OCI-M1 (cell line): Measurements from ENCODE around the gene DNAH7.
A peak's percentile ranks its signal among the peaks of the same experiment; 100 is the strongest.
"Not testable (repeated sequence)": the region's sequence is repeated elsewhere in the genome, so short reads cannot be mapped to it uniquely, and the experiment has no call there.

Experiments
- DNase-seq: peaks from one replicate; lab custom pipeline; 2025; lab: John Stamatoyannopoulos, UW

Gene DNAH7

DNA sequence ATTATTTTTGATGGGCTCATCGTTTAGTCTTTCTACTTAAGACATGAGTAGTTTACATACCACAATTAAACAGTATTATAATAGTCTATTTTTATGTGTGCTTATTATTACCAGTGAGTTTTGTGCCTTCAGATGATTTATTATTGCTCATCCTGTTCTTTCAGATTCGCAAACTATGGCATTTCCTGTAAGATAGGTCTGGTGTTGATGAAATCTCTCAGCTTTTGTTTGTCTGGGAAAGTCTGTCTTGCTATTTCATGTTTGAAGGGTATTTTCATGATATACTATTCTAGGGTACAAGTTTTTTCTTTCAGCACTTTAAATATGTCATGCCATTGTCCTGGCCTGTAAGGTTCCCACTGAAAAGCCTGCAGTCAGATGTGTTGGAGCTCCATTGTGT lies 101.3 kb downstream of the DNAH7 start:
- DNase-seq: no peak

DNA sequence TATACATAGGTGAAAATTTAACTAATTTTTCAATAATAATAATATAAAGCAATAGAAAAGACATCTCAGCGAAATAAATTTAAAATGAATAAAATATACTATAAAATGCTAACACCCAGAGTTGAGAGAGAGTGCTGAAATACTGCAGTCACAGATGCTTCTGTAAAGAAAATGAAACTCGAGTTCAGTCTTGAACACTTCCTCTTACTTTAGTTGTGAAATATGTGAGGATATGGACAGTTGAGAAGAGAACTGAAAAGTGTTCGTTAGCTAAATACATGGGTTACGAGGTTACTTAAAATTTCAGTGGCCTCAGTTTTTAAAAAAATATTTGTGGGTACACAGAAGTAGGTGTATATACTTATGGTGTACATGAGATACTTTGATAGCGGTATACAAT lies 106.8 kb downstream of the DNAH7 start:
- DNase-seq: peak; percentile 49

DNA sequence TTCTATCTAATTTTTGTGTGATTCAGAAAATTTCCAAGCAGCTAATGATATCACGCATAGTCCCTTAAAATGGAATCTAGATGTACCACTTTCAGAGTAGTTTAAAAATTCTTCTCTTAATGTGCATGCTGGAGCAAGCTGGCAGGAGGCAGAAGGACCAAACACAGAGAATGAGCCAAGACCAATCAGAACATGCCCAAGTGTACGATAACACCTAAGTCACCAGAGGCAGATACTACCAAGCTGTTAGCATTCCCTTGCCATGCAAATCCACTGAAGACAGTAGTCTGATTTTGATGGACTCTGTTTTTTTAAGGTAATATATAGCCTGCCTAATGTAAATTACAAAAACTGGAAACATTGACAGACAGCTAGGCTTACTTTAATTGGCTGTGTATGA lies 109.3 kb downstream of the DNAH7 start:
- no peak for DNase-seq

DNA sequence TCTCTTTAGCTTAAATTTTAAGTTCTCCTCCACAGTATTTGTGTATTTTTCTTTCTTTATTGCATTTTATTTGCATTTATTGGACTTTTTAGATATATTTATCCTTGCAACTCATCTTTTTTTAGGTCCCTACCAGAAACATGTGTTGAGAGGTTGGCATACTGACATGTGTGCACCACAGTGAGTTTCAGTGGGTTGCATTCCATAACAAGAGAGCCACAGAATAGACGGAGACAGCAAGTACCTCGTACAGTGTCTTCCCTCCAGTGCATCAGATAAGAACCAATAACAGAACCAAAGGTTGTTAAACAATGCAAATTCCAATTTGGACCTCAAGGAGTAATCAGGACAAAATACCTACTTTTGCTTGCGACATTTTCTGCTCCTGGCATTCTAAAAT lies 111.9 kb downstream of the DNAH7 start:
- DNase-seq: no peak

DNA sequence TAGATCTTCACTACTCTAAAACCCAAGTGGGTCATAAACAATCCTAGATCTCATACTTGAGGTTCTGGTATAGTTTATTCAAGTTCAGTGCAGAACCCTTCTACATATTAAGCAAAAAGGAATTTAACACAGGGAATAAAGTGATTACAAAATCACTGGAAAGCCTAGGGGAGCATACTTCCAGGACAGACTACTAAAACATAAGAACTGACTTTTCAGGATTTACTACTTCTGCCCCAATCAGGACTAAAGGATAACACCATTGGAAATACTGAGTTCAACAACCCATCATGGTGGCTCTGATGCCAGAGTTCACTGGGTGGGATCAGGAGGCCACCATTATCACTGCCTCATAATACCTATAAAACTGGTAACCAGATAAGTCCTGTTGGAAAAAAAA lies 123.6 kb downstream of the DNAH7 start:
- no peak for DNase-seq

DNA sequence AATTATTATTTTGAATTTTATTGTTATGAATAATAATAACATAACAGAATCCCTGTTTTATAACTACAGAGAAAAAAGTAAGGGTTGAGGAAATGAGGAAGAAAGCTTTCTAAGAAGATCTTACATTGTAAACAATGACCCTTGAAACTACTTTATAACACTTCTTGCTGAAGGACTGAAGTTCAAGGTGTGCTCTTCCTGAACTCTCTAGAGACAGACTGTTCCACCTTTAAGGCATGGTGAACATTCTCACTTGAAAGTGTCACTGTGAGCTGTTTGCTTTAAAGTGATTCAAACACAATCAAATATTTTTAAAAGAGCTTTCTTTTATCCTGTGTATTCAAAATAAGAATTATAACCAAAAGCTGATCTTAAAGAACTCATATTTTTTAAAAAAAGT lies 131.5 kb downstream of the DNAH7 start:
- DNase-seq: peak; percentile 37

DNA sequence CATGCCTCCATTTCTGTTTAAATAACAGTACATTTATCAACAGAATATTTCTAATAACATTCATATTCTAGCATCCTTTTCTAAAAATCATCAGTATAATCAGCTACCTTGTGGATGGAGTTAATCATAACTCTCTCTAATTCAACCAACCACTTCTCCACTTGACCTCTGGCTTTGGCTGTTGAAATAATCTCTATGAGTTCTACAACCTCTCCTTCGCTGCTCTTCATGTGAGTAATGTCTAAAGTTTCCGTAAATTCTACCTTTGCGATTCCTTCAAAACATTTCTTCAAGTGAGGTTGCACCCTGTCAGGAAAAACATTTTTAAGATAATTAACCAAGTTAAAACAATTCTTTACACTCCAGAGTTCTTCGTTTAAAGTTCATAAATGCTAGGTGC lies 134.2 kb downstream of the DNAH7 start:
- no peak for DNase-seq

DNA sequence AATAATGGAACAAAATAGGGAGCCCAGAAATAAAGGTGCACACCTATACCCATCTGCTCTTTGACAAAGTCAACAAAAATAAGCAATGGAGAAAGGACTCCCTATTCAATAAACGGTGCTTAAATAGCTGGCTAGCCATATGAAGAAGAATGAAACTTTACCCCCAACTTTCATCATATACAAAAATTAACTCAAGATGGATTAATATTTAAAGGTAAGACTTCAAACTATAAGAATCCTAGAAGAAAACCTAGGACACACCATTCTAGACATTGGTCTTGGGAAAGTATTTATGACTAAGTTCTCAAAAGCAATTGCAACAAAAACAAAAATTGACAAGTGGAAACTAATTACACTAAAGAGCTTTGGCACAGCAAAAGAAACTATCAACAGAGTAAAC lies 139.1 kb downstream of the DNAH7 start:
- no peak for DNase-seq

DNA sequence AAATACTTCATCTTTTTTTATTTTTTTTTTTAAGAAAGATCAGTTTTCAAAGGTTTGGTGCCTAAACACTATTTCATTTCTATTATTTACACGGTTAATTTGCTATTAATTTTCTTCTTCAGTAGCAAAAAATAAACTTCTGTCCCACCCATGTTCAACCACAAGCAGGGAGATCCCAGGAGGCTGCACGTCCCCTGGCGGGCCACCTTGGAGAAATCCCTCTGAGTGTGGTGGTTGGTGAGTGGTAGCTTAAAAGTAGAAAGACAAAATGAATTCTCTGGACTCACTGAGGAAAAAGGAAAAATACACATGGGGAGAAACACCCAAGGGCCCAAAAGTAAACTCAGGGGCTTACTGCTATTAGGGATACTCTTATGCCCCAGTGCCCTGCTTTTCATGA lies 143.5 kb downstream of the DNAH7 start:
- no peak for DNase-seq

DNA sequence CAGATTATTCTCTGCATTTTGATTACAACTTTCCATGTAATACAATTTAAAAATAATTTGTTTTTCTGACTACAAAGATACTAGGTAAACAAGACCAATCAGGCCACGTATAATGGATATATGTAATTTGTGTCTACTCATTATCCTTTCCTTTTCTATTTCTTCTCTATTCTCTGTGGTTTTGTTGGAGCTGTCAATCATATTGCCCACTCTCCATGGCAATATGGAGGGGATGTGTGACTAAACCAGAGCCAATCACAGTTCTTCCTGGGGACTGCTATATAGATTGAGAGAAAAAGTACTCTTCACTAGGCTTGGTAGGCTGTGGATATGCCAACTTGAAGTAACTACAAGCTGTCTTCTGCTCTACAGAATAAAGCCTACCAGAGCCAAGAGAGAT lies 144.7 kb downstream of the DNAH7 start:
- DNase-seq: no peak

DNA sequence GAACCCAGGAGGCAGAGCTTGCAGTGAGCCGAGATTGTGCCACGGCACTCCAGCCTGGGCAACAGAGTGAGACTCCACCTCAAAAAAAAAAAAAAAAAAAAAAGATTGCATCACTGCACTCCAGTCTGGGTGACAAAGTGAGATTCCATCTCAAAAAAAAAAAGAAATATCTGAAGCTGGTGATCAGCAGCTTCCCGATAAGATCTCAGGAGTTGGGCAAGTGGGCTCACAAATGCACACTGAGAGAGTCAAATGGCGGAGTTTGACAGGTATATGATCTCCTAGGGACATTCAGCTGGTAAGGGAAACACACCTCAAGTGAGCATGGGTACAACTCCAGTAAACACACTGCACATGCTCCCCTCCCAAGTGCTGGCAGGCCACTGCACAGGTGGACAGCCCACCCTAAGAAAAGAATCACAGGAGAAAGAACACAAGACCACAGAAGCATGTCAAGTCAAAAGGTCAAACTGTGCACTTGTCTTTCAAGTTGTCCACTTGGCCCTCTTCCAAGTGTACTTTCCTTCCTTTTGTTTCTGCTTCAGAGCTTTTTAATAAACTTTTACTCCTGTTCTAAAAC lies 151.5 kb downstream of the DNAH7 start:
- not testable (repeated sequence) for DNase-seq

DNA sequence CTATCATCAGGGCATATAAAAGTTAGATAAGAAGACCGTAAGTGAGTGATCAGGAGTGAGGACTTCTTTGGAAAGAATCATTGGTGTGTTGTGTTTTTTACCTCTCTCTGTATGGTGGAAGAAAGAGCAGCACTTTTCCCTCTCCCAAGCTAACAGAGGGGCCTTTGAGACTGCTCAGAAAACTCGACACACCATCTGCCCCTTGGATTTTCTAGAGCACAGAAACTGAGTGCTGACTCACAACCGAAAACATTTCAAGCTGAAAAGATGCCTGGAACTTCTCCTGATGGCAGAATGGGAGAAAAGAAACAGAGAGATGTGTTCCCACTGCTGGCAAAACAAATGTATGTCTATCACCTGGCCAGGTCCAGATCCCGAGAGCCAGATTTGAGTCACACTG lies 156.6 kb downstream of the DNAH7 start:
- no peak for DNase-seq

DNA sequence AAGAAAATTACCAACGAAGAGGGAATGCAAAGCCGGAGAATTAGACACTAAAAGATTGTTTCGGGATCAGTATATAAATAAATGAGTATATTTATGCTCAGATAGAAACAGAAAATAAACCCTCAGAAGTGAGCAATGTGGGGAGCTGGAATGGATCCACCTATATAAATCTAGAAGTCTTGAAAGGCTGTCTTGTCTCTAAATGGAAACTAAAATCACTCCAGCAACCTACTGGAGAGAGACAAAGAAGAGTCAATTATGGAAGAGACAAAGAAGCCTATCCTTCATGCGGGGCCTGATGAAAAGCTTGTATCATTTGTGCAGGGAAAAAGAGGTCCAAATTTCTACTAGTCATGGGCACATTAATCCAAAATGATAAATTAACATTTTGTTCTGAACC lies 158.1 kb downstream of the DNAH7 start:
- DNase-seq: no peak

DNA sequence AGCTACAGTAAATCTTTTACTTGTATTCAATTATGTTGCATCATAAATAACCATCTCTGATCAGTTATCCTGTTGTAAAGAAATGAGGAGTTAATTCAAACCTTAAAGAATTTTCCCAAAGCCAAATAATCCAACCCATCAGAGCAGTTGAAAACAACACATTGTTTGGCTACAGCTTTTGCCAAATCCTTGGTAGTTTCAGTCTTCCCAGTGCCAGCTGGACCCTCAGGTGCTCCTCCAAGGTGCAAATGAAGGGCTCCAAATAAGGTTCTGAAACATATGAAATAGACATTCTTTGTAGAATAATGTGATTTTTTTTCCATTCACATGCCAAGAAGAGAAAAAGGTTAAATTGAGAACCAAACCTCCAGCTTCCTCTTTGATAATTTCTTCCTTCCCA lies 158.7 kb downstream of the DNAH7 start:
- no peak for DNase-seq

DNA sequence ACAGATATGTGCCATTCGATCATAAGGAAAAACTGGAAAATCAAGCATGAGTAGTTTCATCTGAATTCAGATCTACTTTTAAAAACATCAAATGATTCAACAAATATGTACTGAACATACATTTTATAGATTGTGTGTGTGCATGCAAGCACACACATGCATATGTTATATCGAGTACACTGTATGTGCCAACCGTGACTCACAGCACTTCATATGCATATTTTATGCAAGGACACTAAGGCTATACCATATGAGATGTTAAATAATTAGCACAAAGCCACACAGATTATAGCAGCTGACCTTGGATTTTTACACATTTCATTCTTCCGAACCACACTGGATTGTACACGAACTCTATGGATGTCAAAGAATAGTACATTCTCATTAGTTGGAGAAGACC lies 161.2 kb downstream of the DNAH7 start:
- no peak for DNase-seq

DNA sequence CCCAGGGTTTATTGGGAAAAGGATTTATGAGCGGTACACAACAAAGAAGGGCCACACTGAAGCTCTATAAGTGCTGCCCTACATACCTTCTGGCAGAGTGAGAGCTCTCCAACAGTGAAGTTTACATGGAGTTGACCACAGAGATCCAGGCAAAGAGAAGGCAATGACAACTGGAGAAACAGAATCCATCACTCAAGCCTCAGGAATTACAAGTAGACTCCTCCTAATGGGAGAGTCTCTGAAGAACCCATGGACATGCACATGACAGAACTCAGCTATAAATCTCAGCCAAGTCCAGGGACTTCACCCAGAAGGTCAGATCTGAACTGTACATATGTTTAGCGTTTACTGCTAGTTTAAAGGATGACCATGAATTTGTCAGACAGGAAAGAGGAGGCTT lies 164.7 kb downstream of the DNAH7 start:
- DNase-seq: no peak

DNA sequence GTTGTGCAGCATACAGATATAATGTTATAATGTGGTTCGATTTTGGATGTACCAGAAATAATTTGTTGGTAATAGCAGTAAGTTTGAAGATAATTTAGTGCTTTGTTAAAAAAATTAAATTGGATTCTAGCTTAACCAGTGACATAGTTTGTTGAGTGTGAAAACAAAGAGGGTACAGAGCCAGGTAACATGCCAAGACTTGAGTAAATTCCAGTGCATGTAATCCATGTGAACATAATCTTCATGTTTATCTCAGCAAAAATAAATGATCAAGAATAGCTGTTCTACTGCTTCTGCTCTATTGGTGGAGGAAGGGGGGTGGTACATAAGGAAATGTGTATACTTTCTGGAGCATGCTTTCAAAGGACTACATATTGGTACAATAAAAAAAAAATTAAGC lies 165.8 kb downstream of the DNAH7 start:
- DNase-seq: no peak

DNA sequence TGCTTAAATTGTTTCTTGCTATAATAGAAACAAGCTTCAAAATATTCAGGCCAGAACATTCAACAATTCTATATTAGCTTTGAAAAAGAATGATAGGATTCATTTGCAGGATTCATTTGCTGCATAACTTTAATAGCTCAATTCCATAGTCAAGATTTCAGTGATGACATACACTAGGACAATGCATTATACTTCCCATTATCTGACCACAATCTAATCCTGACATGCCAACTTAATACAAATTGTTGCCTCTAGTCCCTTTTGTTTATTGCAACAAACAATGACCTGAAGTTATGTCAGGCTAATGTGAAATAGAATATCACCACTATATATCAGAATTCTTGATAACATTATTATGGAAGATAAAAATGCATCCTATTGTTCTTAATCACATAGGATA lies 169.4 kb downstream of the DNAH7 start:
- DNase-seq: no peak

DNA sequence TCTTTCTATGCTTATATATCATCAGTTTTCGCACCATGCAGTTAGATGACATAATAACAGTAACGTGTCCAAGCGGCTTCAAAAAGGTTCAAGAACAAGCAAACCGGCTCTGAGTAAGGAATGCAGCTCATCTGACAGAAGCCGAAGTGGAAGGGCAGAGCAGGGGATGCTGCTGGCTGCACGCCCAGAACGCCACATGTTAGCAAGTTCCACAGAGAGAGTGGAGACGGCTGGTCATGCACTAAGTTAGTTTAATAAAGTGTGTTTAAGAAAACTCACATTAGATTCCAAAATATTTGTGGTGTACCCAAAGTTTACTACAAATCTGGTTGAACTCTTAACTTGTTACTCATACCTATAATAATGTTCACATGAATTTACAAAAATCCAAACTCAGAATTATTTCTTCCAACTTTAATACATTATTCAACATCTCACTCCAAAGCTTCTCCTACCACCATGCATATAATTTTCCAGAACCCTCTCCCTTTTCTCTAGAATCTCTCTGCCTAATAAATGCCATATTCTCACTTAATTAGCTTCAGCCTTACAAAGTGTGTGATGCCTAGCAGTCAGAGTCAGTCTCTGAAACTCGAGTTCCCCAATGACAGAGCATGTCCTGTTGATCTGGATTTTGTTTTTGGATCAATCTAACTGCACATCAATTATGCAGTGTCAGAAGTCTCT lies 170.0 kb downstream of the DNAH7 start:
- no peak for DNase-seq

DNA sequence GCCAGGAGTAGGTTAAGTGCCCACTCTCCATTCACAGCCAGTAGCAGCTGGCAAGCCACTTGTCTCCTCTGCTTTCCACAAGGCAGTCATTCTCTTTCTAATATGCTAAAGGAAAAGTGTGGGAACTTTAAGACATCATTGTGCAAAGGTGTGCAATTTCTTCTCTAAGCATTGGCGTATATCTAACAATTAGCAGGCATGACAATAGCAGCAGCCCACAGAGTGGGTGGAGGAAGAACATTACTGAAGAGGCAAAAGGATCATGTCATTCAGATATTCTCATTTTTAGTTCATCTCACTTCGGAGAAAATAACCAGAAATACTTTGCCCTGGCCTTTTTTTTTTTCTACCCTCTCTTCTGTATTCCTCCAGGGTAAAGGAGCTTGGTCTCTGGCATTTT lies 177.6 kb downstream of the DNAH7 start:
- no peak for DNase-seq

DNA sequence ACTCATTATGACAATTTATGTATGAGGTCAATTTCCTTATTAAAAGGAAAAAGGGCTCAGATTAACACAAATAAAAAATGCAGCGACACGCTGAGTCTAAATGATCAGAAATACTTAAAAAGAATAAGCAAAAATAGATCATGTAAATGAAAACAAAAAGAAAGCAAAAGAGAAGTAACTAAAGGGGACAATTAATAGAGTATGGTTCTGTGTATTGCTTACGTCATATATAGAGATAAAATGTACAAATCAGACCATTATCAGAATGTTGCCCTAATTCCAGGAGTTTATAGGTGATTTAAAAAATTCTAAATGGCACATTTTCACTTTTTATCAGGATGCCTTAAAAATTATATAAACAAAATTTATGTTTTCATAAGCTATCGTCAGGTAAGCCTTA lies 189.5 kb downstream of the DNAH7 start:
- DNase-seq: no peak

DNA sequence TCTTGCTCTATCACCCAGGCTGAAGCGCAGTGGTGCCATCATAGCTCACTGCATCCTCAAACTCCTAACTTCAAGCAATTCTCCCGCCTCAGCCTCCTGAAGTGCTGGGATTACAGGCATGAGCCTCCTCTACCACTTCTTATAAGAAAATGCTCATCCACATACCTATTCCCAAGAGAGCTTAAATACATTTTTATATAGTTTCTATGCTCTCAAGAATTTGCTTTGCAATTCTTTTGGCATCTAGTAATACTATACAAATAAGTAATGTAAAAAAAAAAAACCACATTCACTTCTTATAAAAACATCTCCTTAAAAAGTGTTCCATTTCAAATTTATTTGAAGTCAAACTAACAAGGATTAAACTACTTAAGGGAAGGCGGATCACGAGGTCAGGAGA lies 197.3 kb downstream of the DNAH7 start:
- no peak for DNase-seq

DNA sequence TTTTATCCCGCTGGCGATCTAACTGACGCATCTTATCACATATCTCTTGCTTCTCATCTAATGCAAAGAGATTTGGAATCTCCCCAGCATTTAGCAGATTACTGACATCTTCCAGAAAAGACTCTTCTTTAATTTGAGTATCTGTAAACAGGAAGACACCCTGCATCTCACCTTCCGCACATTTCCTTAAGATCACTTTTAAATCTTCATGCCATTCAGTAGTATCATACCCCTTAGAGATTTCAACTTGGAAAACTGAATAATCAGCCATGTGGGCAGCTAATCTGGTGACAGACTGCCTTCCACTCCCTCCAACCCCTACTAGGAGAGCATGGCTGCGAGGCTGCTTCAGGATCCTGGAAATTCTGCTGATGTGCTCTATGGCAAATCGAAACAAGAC lies 204.3 kb downstream of the DNAH7 start:
- DNase-seq: no peak

DNA sequence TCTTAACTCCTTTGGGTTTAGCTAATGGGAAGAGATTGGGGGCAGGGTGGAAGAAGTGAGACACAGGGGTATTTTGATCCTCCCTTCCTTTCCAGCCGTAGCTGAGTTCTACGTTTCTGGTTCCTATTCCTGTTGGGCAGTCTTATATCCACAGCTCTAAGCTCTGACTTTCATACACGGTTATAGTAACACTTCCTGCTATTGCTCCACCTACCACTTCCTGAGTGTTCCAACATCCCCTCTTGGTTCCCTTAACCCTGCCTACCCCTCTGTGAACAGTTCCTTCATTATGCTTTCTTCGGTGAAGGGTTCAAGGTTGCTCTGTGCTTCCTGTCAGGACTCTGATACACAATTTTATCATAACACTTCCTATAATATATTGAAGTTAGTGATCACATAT lies 205.1 kb downstream of the DNAH7 start:
- no peak for DNase-seq
